Panc1 (cell line): ENCODE measurements around the gene CCDC78. TPM values are rescaled to one million over a fixed set of nuclear protein-coding genes. Genes with fewer than 3 reads are reported as not detected.

ENCODE experiments used
- ATAC-seq: fragments of 200-7000 bp; cut with Tn5 transposase; 2 replicates; pipeline ENCODE4 v1.9.1; 2020; ENCODE audit warnings: mild to moderate bottlenecking, moderate library complexity
- BruUV-seq: library from RNA; stranded (reverse); fragments of 400-500 nt; replicated peaks from 2 replicates; lab custom pipeline; 2021; lab: Mats Ljungman, UMichigan
- CTCF ChIA-PET: fragments of 300-600 bp; sonication (Branson Sonifier 250); formaldehyde crosslinking; loops from one replicate; lab custom pipeline; 2022; ENCODE audit warnings: antibody characterized with exemption; lab: Charles Lee
- POLR2A ChIA-PET: fragments of 300-600 bp; sonication (Branson Sonifier 250); formaldehyde crosslinking; loops from one replicate; lab custom pipeline; 2022; ENCODE audit warnings: antibody characterized with exemption; lab: Charles Lee
- DNase-seq: peaks from one replicate; pipeline ENCODE4 v3.0.0-alpha.2; 2010; ENCODE audit warnings: low read depth, low spot score
- H3K27ac ChIP-seq: 2 replicates; pipeline ENCODE4 v1.5.1; 2011; ENCODE audit warnings: mild to moderate bottlenecking, low read length, inconsistent platforms
- H3K27me3 ChIP-seq: fragments of 200-500 bp; sonication (Bioruptor generic); 2 replicates; pipeline ENCODE4 v1.6.0; 2014; ENCODE audit warnings: low read length, inconsistent platforms; ENCODE audit not compliant: control insufficient read depth, insufficient read depth
- H3K36me3 ChIP-seq: fragments of 200-500 bp; sonication (Bioruptor generic); 2 replicates; pipeline ENCODE4 v1.5.1; 2014; ENCODE audit warnings: inconsistent platforms, mild to moderate bottlenecking, low read length, moderate library complexity; ENCODE audit not compliant: control insufficient read depth, insufficient read depth
- H3K4me1 ChIP-seq: 2 replicates; pipeline ENCODE4 v1.5.1; 2011; ENCODE audit warnings: inconsistent platforms, mild to moderate bottlenecking, low read length, moderate library complexity; ENCODE audit not compliant: control insufficient read depth, insufficient read depth
- H3K4me3 ChIP-seq, 2 experiments: 2 replicates each; pipeline ENCODE4 v1.5.1; 2011 to 2012; ENCODE audit warnings: low read depth in 2 of 2, low read length in 2 of 2, mild to moderate bottlenecking in 2 of 2, inconsistent platforms in 1 of 2, moderate library complexity in 1 of 2
- H3K9me3 ChIP-seq: fragments of 200-500 bp; sonication (Bioruptor generic); 2 replicates; pipeline ENCODE4 v1.5.1; 2014; ENCODE audit warnings: low read depth, mild to moderate bottlenecking, inconsistent platforms, low read length, moderate library complexity; ENCODE audit not compliant: control insufficient read depth, insufficient read depth
- POLR2AphosphoS5 ChIP-seq: IDR thresholded peaks from 2 replicates; pipeline ENCODE4 v1.6.1; 2012; ENCODE audit warnings: mild to moderate bottlenecking, low read depth, low read length, moderate library complexity
- SIN3A ChIP-seq: IDR thresholded peaks from 2 replicates; pipeline ENCODE4 v1.6.1; 2012; ENCODE audit warnings: low read depth, mild to moderate bottlenecking, low read length, moderate library complexity, borderline replicate concordance; ENCODE audit not compliant: insufficient read depth
- TCF7L2 ChIP-seq: IDR thresholded peaks from 2 replicates; pipeline ENCODE4 v1.6.1; 2011; ENCODE audit warnings: mild to moderate bottlenecking, low read depth, low read length, inconsistent platforms
- in situ Hi-C: cut with HindIII; loops from 2 replicates; pipeline ENCODE4 v1.10.0; 2016; ENCODE audit warnings: low sequenced_read_pairs, low pct_unique_long_range_greater_than_20kb
- intact Hi-C: fragments of 100-400 bp; cut with micrococcal nuclease; formaldehyde crosslinking; loops from one replicate; pipeline ENCODE4 v1.10.0; 2022; ENCODE audit not compliant: unreplicated experiment
- total RNA-seq: library from RNA; stranded (reverse); gene quantifications from one replicate; pipeline ENCODE4 v1.2.1, GENCODE V29; 2021; ENCODE audit not compliant: unreplicated experiment
- TF ChIP-seq, protein P1 (sequence below), 2 experiments: IDR thresholded peaks; 2 replicates each; pipeline ENCODE4 v1.6.1; 2011 to 2012; ENCODE audit warnings: low read depth in 2 of 2, control low read depth in 1 of 2, low read length in 1 of 2, mild to moderate bottlenecking in 1 of 2, moderate library complexity in 1 of 2; ENCODE audit not compliant: insufficient read depth in 1 of 2
- TF ChIP-seq, protein P2 (sequence below): fragments of 450-650 bp; IDR thresholded peaks from 2 replicates; pipeline ENCODE4 v1.5.1; 2017; ENCODE audit warnings: mild to moderate bottlenecking

The CCDC78 gene
- total RNA-seq, 1 experiment from 2014 or later = 18.2 TPM

DNA sequence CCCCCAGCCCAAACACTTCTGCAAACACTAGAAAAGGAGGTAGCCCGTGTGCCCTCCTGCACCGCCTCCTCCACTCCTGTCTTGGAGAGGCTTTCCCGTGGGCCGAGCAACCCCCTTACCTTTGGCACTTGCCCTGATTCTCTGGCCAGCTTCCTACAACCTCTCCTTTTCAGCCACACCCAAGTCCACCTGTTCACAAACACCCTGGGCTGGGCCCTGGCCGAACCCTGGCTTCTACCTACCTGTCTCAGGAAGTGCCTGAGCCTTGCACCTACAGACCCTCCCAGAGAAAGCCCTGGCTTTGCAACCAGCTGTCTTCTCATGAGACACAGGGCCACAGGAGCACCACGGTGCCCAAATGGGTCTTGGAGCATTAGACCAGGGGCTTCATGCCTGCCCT lies 7.3 kb downstream of the CCDC78 start:
- intact Hi-C loops = no loop called here
- no peaks in the 10 kb centered on the region for H3K27me3 ChIP-seq
- H3K4me3 ChIP-seq = peak overlapping the region in 1 of 2 experiments; percentile 0; a peak in 1 of 4 replicates
- ChIA-PET POLR2A (no interaction called here), CTCF (no interaction called here)
- ATAC-seq (no peak), DNase-seq (no peak)
- H3K36me3 ChIP-seq = no peaks in the 10 kb centered on the region; the same call in 1 of the 2 replicates
- BruUV-seq = TSS peak; percentile 23
- TF ChIP-seq TCF7L2 = no peak
- no peak; the same call in 1 of the 2 replicates for TF ChIP-seq POLR2AphosphoS5
- TF ChIP-seq, protein P1, sequence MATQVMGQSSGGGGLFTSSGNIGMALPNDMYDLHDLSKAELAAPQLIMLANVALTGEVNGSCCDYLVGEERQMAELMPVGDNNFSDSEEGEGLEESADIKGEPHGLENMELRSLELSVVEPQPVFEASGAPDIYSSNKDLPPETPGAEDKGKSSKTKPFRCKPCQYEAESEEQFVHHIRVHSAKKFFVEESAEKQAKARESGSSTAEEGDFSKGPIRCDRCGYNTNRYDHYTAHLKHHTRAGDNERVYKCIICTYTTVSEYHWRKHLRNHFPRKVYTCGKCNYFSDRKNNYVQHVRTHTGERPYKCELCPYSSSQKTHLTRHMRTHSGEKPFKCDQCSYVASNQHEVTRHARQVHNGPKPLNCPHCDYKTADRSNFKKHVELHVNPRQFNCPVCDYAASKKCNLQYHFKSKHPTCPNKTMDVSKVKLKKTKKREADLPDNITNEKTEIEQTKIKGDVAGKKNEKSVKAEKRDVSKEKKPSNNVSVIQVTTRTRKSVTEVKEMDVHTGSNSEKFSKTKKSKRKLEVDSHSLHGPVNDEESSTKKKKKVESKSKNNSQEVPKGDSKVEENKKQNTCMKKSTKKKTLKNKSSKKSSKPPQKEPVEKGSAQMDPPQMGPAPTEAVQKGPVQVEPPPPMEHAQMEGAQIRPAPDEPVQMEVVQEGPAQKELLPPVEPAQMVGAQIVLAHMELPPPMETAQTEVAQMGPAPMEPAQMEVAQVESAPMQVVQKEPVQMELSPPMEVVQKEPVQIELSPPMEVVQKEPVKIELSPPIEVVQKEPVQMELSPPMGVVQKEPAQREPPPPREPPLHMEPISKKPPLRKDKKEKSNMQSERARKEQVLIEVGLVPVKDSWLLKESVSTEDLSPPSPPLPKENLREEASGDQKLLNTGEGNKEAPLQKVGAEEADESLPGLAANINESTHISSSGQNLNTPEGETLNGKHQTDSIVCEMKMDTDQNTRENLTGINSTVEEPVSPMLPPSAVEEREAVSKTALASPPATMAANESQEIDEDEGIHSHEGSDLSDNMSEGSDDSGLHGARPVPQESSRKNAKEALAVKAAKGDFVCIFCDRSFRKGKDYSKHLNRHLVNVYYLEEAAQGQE (IDR thresholded peaks at IDR 0.05; ENCODE audit: insufficient read depth in 1 of 2, low read depth in 2 of 2, low read length in 1 of 2) = no peak
- no peak for TF ChIP-seq SIN3A
- TF ChIP-seq, protein P2, sequence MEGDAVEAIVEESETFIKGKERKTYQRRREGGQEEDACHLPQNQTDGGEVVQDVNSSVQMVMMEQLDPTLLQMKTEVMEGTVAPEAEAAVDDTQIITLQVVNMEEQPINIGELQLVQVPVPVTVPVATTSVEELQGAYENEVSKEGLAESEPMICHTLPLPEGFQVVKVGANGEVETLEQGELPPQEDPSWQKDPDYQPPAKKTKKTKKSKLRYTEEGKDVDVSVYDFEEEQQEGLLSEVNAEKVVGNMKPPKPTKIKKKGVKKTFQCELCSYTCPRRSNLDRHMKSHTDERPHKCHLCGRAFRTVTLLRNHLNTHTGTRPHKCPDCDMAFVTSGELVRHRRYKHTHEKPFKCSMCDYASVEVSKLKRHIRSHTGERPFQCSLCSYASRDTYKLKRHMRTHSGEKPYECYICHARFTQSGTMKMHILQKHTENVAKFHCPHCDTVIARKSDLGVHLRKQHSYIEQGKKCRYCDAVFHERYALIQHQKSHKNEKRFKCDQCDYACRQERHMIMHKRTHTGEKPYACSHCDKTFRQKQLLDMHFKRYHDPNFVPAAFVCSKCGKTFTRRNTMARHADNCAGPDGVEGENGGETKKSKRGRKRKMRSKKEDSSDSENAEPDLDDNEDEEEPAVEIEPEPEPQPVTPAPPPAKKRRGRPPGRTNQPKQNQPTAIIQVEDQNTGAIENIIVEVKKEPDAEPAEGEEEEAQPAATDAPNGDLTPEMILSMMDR = no peak
- H3K27ac ChIP-seq = peak overlapping the region; percentile 88
- in situ Hi-C loops = no loop called here
- H3K4me1 ChIP-seq = peaks cover 41% of the 10 kb centered on the region
- no peaks in the 10 kb centered on the region for H3K9me3 ChIP-seq

DNA sequence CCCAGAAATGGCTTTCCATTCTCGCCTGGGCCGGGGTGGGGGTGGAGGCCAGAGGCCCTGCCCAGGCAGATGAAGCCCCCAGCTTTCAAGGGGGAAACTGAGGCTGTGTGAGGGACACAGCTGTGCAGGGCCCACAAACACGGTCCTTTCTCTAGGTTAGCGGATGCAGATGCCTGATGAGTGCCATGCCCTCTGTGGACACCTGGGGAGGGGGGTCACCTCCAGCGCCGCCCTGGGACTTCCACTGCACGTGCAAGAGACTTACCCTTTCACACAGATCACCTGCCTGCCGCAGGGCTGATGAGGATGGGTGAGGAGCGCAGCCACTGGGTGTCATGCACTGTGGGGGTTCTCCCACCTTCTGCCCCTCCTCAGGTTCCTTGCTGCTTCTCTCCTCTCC lies 7.9 kb downstream of the CCDC78 start:
- intact Hi-C loops (no loop called here), in situ Hi-C loops (no loop called here)
- Histone ChIP-seq H3K4me1 (peaks cover 46% of the 10 kb centered on the region), H3K27me3 (no peaks in the 10 kb centered on the region), H3K27ac (peak overlapping the region; percentile 88), H3K36me3 (no peaks in the 10 kb centered on the region; the same call in 1 of the 2 replicates), H3K9me3 (no peaks in the 10 kb centered on the region), H3K4me3 (no peak overlapping the region)
- CTCF ChIA-PET = no interaction called here
- ATAC-seq (no peak), DNase-seq (no peak)
- BruUV-seq = no TSS peak
- TF ChIP-seq SIN3A (no peak), POLR2AphosphoS5 (no peak; the same call in none of the 2 replicates), TCF7L2 (no peak)
- TF ChIP-seq, protein P2 = no peak
- TF ChIP-seq, protein P1 (IDR thresholded peaks at IDR 0.05; ENCODE audit: insufficient read depth in 1 of 2, low read depth in 2 of 2, low read length in 1 of 2) = no peak
- POLR2A ChIA-PET = no interaction called here
